Gastrocnemius medialis (tissue), 4 donors: ENCODE measurements around the gene CPLANE1. TPM values are rescaled to one million over a fixed set of nuclear protein-coding genes. Genes with fewer than 3 reads are reported as not detected.
"Not testable (repeated sequence)": the region's sequence is repeated elsewhere in the genome, so short reads cannot be mapped to it uniquely, and the experiment has no call there.

ENCODE experiments used
- ATAC-seq, 2 donors: fragments of 150-250 bp; one replicate each; pipeline ENCODE4 v1.9.1; 2016
- DNase-seq, 2 donors: peaks; one replicate each; pipeline ENCODE4 v3.0.0-alpha.2; 2019
- H3K27ac ChIP-seq, 4 donors: fragments of 200-600 bp; sonication (generic); 1 replicate in 1 of 4; 2 replicates in 3 of 4; pipeline ENCODE4 v1.5.1; 2016 to 2018; ENCODE audit warnings: mild to moderate bottlenecking in 2 of 4, moderate library complexity in 1 of 4
- H3K27me3 ChIP-seq, 3 donors: fragments of 200-600 bp; sonication (generic) in 2 of 3; 1 replicate in 1 of 3; 2 replicates in 2 of 3; pipeline versions ENCODE4 v1.5.1 to v1.6.0; 2016 to 2019; ENCODE audit warnings: mild to moderate bottlenecking in 1 of 3, moderate library complexity in 1 of 3
- H3K36me3 ChIP-seq, 2 donors: fragments of 200-600 bp; sonication (generic) in 1 of 2; one replicate each; pipeline ENCODE4 v1.5.1; 2017 to 2018
- H3K4me1 ChIP-seq, 2 donors: fragments of 200-600 bp; sonication (generic) in 1 of 2; one replicate each; pipeline ENCODE4 v1.5.1; 2016 to 2017; ENCODE audit warnings: mild to moderate bottlenecking in 2 of 2
- H3K4me3 ChIP-seq, 4 donors: fragments of 200-600 bp; sonication (generic) in 3 of 4; 1 replicate in 1 of 4; 2 replicates in 3 of 4; pipeline ENCODE4 v1.5.1; 2016 to 2019; ENCODE audit warnings: mild to moderate bottlenecking in 2 of 4
- H3K9me3 ChIP-seq, 3 donors: fragments of 200-600 bp; sonication (generic) in 2 of 3; 1 replicate in 1 of 3; 2 replicates in 2 of 3; pipeline ENCODE4 v1.5.1; 2016 to 2019
- CTCF ChIP-seq, 5 experiments: fragments of 450-650 bp in 3 of 5; fragments of 200-600 bp in 2 of 5; sonication (generic) in 2 of 5; IDR thresholded peaks in 4 of 5; conservative IDR thresholded peaks in 1 of 5; 1 replicate in 4 of 5; 2 replicates in 1 of 5; pipeline ENCODE4 v1.5.1; 2016 to 2019; ENCODE audit warnings: antibody characterized with exemption in 5 of 5, mild to moderate bottlenecking in 3 of 5, moderate library complexity in 3 of 5
- POLR2A ChIP-seq, 2 donors: fragments of 450-650 bp; IDR thresholded peaks; one replicate each; pipeline ENCODE4 v1.6.1; 2017; ENCODE audit warnings: antibody characterized with exemption in 2 of 2, mild to moderate bottlenecking in 2 of 2, moderate library complexity in 2 of 2
- in situ Hi-C, 4 donors: fragments of 200-750 bp; cut with MboI; loops; one replicate each; pipeline versions ENCODE4 v1.15.0 to v1.8.0; 2017; ENCODE audit warnings: low sequenced_read_pairs in 4 of 4
- intact Hi-C: fragments of 100-400 bp; cut with DNase I; formaldehyde crosslinking; loops from one replicate; pipeline ENCODE4 v1.15.1; 2023; ENCODE audit warnings: low total_unique reads
- total RNA-seq, 4 donors: library from RNA; depleted of rRNA; stranded (reverse); fragments of >200 nt; gene quantifications; one replicate each; pipeline versions ENCODE4 v1.1.0 to v1.2.3, GENCODE V29; 2016

Gene CPLANE1
- total RNA-seq, 4 donors from 2014 or later: 5.3 to 12.5 (median 8.1) TPM

DNA sequence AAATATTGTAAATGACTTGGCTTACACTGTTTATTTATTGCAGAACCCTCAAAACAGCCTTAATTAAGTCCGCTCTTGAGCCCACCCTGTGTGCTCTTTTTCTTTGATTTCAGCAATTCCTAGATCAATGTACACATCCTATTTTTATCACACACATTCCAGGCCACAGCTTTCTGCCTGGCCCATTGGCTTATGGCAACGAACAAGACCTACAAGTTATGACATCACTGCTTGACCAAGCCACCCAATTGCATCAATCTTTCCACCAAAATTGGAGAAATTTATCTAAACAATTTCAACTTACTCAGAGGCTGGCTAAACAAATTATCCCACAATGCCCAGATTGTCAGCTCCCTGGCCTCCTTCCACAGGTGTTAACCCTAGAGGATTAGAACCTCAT is 158.4 kb downstream of the CPLANE1 start:
- Histone ChIP-seq H3K27me3 (no peaks in the 10 kb centered on the region), H3K4me3 (no peak overlapping the region), H3K27ac (no peak overlapping the region), H3K36me3 (no peaks in the 10 kb centered on the region), H3K4me1 (no peaks in the 10 kb centered on the region), H3K9me3 (no peaks in the 10 kb centered on the region)
- intact Hi-C loops (no loop called here), in situ Hi-C loops (no loop called here)
- DNase-seq (no peak), ATAC-seq (no peak)
- TF ChIP-seq CTCF (IDR thresholded peaks at IDR 0.05 in 4 of 5, conservative IDR thresholded peaks at IDR 0.05 in 1 of 5) (no peak), POLR2A (IDR thresholded peaks at IDR 0.05) (no peak)

DNA sequence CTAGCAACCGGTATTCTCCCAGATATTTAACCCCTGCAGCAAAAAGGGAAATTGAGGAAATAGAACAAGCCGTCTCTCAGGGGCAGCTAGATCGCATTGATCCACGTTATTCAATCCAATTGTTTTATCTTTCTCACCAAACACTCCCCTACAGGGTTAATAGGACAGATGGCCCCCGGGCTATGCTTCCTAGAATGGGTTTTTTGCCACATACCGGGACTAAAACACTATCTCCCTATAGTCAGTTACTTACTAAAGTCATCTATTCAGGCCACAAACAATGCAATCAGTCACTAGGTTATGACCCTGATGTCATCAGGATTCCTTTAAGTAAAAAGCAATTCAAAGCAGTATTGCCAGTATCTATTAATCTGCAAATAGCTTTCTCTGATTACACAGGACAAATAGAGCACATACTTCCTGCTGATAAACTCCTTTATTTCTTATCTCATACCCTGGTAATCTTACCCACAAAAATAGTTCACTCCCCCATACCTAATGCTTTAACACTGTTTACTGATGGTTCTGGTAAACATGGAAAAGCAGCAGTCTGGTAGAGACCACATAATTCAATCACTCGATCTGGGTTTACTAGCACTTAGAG is 159.0 kb downstream of the CPLANE1 start:
- Histone ChIP-seq H3K4me1 (no peaks in the 10 kb centered on the region), H3K27me3 (no peaks in the 10 kb centered on the region), H3K36me3 (peaks cover 0 to 2% of the 10 kb centered on the region in 2 donors), H3K27ac (no peak overlapping the region), H3K4me3 (no peak overlapping the region), H3K9me3 (no peaks in the 10 kb centered on the region)
- in situ Hi-C loops (no loop called here), intact Hi-C loops (no loop called here)
- DNase-seq: no peak
- TF ChIP-seq CTCF (IDR thresholded peaks at IDR 0.05 in 4 of 5, conservative IDR thresholded peaks at IDR 0.05 in 1 of 5) (no peak), POLR2A (IDR thresholded peaks at IDR 0.05) (no peak)
- ATAC-seq: no peak

GRCh38 chr5:37088009-37088408 is 161.2 kb downstream of the CPLANE1 start:
- intact Hi-C loops: no loop called here
- Histone ChIP-seq H3K36me3 (peaks cover 0 to 4% of the 10 kb centered on the region in 2 donors), H3K27ac (no peak overlapping the region), H3K9me3 (no peaks in the 10 kb centered on the region), H3K27me3 (no peaks in the 10 kb centered on the region), H3K4me1 (no peaks in the 10 kb centered on the region), H3K4me3 (no peak overlapping the region)
- TF ChIP-seq POLR2A (IDR thresholded peaks at IDR 0.05) (no peak), CTCF (IDR thresholded peaks at IDR 0.05 in 4 of 5, conservative IDR thresholded peaks at IDR 0.05 in 1 of 5) (no peak)
- in situ Hi-C loops: no loop called here
- no peak for ATAC-seq
- DNase-seq: no peak

- no peaks in the 10 kb centered on the region for H3K27me3 ChIP-seq
- H3K4me3 ChIP-seq: no peak overlapping the region
- no peaks in the 10 kb centered on the region for H3K9me3 ChIP-seq
- H3K27ac ChIP-seq: no peak overlapping the region
- no peaks in the 10 kb centered on the region for H3K4me1 ChIP-seq
- DNase-seq (no peak), ATAC-seq (no peak)
- no peak for TF ChIP-seq CTCF (IDR thresholded peaks at IDR 0.05 in 4 of 5, conservative IDR thresholded peaks at IDR 0.05 in 1 of 5)
- TF ChIP-seq POLR2A (IDR thresholded peaks at IDR 0.05): no peak
- in situ Hi-C loops: no loop called here
- intact Hi-C loops: no loop called here
- peaks cover 0 to 4% of the 10 kb centered on the region in 2 donors for H3K36me3 ChIP-seq
Observed at GRCh38 chr5:37086466-37087173, 162.6 kb downstream of the CPLANE1 start.

- H3K27ac ChIP-seq, DNase-seq, H3K4me3 ChIP-seq, H3K27me3 ChIP-seq, ATAC-seq, H3K4me1 ChIP-seq, in situ Hi-C loops, intact Hi-C loops, H3K36me3 ChIP-seq, H3K9me3 ChIP-seq: not testable (repeated sequence)
Observed at GRCh38 chr5:37086026-37086425, 163.2 kb downstream of the CPLANE1 start.

- H3K4me3 ChIP-seq, H3K27ac ChIP-seq, H3K4me1 ChIP-seq, DNase-seq, H3K27me3 ChIP-seq, in situ Hi-C loops, intact Hi-C loops, H3K9me3 ChIP-seq, ATAC-seq: not testable (repeated sequence)
- peaks cover 0 to 25% of the 10 kb centered on the region in 2 donors for H3K36me3 ChIP-seq
Observed at GRCh38 chr5:37082977-37083376, 166.2 kb downstream of the CPLANE1 start.
